NCI-H748 (cell line): ENCODE measurements around the gene TMEM208.

Experiments used
- DNase-seq: peaks from one replicate; lab custom pipeline; 2025; ENCODE audit not compliant: unreplicated experiment; lab: John Stamatoyannopoulos, UW

The TMEM208 gene

DNA sequence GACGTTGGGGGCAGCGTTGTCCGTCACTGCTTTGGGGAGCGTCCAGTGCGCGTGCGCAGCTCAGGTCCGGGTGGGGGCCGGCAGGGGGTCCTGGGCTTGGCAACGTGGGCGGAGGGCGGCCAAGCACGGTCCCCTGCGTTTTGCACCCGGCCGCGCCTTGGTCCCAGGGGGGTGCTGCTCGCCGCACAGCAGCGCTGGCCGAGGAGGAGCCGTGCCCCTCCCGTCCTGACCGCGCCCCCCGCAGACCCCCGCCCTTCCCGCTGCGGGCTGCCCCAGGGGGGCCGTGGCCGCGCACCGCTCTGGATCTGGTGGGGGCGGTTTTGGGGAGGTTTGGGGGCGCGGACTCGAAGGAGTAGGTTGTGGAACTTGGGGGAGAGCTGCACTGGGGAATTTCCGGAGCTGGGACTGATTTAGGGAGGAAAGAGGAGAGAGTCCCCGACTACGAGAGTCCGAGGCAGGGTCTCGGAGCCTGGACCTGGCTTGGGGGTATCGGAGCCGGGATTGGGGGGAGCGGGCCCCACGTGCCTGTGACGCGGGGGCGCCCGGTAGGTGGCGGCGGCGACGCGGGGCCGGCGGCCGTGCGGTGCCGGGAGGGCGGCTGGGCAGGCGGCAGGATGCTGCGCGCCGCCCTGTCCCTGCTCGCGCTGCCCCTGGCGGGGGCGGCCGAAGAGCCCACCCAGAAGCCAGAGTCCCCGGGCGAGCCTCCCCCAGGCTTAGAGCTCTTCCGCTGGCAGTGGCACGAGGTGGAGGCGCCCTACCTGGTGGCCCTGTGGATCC is 21.7 kb downstream of the TMEM208 start, which contains the start of gene SLC9A5:
TSS of gene SLC9A5 (plus strand) at position 579 of the 777 bp plus-strand sequence. CDS start at position 615, 36 bp downstream.
- DNase-seq, result peak; percentile 27

GRCh38 chr16:67249178-67250044 is 22.5 kb downstream of the TMEM208 start:
- DNase-seq, result no peak

DNA sequence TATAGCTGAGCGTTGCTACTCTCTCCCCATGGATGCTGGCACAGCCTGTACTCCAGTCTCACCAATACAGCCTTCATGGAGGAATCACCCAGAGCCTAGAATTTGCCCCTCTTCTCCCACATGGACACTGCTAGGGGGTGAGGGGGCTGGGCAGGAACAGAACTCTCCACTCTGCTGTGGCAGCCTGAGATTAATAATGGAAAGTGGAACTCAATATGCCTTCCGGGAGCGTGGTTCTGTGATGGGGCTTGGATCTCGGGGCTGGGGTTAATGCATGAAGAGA is 23.1 kb downstream of the TMEM208 start:
- DNase-seq, result no peak

DNA sequence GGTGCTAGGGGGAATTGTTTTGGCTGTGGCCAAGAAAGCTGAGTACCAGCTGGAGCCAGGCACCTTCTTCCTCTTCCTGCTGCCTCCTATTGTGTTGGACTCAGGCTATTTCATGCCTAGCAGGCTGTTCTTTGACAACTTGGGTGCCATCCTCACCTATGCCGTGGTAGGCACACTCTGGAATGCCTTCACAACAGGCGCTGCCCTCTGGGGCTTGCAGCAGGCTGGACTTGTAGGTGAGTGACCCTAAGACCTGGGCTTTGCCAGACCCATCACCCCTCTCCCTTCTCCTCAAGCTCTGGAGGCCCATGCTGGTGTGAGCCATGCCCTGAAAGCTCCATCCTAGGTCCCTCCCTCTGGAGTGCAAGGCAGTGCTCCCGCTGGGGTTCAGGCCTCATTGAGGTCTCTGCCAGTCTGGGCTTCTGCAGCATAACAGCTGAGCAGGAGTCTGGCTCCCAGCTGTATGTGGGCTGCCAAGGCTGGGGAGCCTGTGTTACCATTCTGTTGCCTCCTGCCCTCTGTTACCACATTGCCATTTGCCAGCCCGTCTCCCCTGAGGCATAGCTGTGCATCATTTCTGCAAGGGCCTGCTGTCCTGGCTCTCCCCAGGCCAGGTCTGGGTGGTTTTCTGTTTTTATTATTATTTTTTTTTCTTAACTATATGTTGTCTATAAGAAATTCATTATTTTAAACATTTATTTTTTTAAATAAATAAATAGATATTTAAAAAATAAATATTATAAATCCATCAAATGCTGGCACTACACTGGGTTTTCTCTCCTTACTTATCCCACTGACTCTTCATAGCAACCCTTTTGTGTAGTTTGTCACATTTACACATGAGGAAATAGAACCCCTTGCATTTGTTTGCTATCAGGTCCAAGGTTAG is 25.9 kb downstream of the TMEM208 start:
- DNase-seq, result no peak

DNA sequence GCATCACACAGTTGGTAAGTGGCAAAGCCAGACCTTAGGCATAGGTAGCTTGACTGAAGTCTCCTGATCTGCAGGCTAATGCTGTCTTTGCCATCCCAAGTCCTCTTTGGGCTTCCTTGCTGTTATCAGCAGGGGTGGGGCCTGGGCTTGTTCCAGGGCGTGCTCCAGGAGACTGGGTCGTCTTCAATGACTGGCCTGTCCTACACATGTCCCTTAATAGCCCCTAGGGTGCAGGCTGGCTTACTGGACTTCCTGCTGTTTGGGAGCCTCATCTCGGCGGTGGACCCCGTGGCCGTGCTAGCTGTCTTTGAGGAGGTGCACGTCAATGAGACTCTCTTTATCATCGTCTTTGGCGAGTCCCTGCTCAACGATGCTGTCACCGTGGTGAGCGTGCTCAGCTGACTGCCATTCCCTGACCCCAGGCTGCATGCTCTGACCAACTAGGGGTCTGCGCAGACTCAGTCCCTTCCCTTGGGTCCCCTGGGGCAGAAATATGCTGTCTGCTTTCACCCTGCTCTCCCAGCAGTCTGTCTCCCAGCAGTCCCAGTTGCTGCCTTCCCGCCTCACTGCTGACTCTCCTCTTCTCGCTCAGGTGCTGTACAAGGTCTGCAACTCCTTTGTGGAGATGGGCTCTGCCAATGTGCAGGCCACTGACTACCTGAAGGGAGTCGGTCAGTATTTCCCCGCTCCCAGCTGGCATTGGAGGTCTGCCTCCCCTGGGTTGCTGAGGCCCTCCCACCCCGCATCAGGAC is 28.0 kb downstream of the TMEM208 start:
- DNase-seq, result no peak

DNA sequence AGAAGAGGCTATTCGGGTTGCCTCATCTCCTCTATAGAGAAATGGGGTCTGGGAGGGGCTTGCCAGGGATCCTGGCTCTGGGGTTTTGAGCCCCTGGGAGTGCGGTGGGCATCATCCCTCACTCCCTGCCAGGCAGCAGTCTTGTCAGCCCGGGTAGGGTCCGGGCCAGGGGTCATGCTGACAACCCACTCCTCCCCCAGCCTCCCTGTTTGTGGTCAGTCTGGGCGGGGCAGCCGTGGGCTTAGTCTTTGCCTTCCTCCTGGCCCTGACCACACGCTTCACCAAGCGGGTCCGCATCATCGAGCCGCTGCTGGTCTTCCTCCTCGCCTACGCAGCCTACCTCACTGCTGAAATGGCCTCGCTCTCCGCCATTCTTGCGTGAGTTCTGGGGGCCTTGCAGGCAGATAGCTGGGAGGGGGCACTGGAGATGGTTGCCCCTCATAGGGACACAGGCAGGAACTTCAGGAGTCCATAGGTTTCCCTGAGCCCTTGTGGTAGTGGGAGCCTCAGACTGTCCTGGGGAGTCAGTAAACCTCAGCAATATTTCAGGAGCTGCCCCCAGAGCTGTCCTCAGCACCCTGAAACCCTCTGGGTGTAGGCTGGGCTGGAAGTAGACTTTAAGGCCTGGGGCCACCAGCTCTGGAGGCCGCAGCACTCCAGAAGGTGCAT is 28.8 kb downstream of the TMEM208 start:
- no peak for DNase-seq

DNA sequence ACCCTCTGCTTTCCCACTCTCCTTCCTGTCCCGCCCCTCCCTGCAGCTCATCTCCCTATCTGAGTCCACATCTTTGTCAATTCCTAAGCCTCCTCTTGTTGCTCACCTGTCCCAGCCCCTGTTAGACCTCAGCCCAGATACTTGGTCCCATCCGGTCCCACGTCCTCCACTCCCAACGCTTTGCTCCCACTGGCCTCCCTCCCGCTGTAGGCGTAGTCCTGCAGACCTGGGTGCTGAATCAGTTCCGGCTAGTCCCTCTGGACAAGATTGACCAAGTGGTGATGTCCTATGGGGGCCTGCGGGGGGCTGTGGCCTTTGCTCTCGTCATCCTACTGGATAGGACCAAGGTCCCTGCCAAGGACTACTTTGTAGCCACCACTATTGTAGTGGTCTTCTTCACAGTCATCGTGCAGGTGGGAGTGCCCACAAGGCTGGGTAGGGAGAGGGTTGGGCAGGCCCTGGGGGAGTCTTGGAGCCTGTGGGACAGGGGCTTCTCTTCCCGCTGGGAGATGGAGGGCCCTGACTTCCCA is 29.8 kb downstream of the TMEM208 start:
- no peak for DNase-seq

GRCh38 chr16:67257486-67258160 is 30.7 kb downstream of the TMEM208 start:
- DNase-seq, result no peak

DNA sequence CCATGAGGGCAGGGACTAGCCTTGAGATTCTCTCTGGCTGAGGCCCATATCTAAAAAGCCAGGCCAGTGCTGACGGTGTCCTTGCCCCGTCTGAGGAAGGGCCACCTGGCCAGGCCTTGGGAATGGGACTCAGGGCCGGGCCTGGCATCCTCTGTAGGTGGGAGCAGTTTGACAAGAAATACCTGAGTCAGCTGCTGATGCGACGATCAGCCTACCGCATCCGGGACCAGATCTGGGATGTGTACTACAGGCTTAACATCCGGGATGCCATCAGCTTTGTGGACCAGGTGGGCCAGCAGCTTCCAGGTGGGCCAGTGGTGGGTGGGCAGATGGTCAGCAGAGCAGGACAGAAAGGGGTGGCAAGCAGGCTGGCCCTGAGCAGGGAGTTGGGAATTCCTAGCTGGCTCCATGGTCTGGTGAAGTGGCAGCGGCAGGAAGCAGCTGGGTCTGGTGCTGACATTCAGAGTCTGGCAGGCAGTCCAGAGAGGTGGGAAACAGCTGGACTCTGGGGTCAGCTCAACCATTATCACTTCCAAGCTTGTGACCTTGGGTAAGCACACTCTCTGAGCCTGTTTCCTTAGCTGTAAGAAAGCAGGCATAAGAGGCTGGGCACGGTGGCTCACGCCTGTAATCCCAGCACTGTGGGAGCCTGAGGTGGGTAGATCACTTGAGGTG is 31.4 kb downstream of the TMEM208 start:
- no peak for DNase-seq

DNA sequence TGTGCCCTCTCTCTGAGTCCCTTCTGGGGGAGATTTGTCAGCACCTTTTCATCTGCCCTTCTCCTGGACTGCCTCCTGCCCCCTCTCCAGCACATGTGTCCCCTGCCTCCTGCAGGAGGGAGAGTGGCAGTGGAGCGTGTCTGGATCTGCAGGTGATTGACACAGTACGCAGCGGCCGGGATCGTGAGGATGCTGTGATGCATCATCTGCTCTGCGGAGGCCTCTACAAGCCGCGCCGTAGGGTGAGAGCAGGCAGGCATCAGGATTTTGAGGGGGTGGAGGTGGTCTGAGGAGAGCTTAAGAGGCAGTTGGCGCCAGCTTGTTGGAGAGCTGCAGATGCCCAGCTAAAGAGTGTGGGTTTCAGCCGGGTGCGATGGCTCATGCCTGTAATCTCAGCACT is 32.8 kb downstream of the TMEM208 start:
- DNase-seq, result no peak

GRCh38 chr16:67260426-67261063 is 33.6 kb downstream of the TMEM208 start:
- DNase-seq, result peak; percentile 30

DNA sequence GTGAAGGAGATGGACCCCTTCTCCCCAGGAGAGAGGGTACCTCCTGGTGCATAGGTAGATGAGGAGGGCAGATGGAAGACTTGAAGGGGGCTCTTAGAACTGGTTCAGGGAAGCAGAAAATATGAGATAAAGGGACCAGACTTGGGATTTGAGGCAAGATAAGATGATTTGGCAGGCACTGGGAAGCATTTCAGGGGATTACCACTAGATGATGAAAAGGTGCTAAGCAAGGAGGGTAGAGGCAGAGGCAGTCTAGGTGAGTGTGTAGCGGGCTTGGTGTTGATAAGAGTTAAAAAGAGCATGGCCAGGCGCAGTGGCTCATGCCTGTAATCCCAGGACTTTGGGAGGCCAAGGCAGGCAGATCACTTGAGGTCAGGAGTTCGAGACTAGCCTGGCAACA is 36.3 kb downstream of the TMEM208 start:
- DNase-seq, result no peak

DNA sequence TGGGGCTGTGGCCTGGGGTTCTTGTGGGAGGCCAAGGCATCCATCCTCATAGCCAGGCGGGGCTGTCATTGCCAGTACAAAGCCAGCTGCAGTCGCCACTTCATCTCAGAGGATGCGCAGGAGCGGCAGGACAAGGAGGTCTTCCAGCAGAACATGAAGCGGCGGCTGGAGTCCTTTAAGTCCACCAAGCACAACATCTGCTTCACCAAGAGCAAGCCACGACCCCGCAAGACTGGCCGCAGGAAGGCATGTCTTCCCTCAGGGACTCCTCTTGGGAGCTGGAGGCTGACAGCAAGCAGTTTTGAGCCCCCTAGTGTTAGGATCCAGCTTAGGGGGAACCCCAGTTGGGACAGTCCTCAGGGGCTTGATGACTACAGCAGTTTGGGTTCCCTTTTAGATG is 37.3 kb downstream of the TMEM208 start:
- no peak for DNase-seq

- DNase-seq, result no peak
Observed at GRCh38 chr16:67264866-67265265, 37.9 kb downstream of the TMEM208 start.

- no peak for DNase-seq
Observed at GRCh38 chr16:67265834-67266233, 38.9 kb downstream of the TMEM208 start.

- no peak for DNase-seq
Observed at GRCh38 chr16:67268136-67268579, 41.2 kb downstream of the TMEM208 start.

DNA sequence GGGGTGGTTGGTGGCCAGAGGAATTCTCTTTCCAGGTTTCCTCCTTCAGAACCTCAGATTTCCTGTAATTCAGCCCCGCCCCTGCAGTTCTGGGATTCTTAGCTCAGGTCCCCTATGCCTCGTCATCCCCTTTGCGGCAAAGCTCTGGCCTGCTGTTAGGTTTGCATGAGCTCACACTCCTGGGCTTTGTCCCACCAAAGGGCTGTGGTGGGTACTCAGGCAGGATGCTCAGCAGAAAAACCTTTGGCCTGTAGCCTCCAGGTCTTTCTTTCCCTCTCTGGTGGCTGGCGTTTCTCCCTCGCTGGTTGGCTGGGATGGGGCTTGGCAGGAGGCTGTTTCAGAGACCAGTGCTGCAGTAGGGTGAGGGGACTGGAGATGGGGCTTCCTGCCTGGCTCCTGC is 42.8 kb downstream of the TMEM208 start:
- no peak for DNase-seq

DNA sequence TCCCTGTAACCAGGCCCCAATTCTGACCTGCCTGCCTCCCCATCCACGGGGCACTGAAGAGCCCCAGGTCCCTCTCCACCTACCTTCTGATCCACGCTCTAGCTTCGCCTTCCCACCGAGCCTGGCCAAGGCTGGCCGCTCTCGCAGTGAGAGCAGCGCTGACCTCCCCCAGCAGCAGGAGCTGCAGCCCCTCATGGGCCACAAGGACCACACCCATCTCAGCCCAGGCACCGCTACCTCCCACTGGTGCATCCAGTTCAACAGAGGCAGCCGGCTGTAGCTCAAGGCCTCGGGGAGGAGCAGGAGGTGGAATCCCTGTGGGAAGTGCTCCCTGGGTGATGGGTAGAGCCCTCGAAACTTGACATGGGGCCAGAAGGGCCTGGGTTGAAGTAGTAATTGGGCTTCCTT is 44.0 kb downstream of the TMEM208 start:
- no peak for DNase-seq
